Subcutaneous adipose tissue (tissue), 4 donors: ENCODE results near the gene TFDP2. TPM values are rescaled to one million over a fixed set of nuclear protein-coding genes. Genes with fewer than 3 reads are reported as not detected.

Experiments
- total RNA-seq, 4 donors: library from RNA; depleted of rRNA; stranded (reverse); fragments of >200 nt; gene quantifications; one replicate each; pipeline ENCODE4 v1.1.0, GENCODE V29; 2016
- TF ChIP-seq, protein P1 (sequence below): fragments of 450-650 bp; IDR thresholded peaks from one replicate; pipeline ENCODE4 v1.5.1; 2016; ENCODE audit warnings: low read depth, mild to moderate bottlenecking, control low read depth, antibody characterized with exemption, moderate library complexity

Gene TFDP2
- total RNA-seq, 4 donors from 2014 or later: 56.4 to 238 (median 87.4) TPM

GRCh38 chr3:142033292-142033691 is 116.1 kb downstream of the TFDP2 start:
- TF ChIP-seq, protein P1, sequence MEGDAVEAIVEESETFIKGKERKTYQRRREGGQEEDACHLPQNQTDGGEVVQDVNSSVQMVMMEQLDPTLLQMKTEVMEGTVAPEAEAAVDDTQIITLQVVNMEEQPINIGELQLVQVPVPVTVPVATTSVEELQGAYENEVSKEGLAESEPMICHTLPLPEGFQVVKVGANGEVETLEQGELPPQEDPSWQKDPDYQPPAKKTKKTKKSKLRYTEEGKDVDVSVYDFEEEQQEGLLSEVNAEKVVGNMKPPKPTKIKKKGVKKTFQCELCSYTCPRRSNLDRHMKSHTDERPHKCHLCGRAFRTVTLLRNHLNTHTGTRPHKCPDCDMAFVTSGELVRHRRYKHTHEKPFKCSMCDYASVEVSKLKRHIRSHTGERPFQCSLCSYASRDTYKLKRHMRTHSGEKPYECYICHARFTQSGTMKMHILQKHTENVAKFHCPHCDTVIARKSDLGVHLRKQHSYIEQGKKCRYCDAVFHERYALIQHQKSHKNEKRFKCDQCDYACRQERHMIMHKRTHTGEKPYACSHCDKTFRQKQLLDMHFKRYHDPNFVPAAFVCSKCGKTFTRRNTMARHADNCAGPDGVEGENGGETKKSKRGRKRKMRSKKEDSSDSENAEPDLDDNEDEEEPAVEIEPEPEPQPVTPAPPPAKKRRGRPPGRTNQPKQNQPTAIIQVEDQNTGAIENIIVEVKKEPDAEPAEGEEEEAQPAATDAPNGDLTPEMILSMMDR: no peak

DNA sequence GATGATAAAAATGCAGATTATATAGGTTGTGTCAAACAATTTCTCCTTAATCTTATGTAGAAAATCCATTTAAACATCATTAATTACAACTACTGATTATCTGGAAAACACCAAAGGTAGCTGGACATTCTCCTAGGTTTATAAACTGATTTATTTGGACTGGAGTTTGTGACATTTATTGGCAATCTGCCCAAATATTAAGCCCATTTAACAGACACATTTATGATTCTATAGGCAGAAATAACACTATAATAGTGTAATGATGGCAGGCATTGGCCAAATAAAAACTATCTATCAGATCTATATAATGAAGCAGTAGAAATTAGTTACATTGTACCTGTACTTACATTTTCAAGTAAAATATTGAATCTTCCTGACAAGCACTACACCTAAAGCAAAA is 117.8 kb downstream of the TFDP2 start:
- TF ChIP-seq, protein P1: no peak

GRCh38 chr3:142029791-142030190 is 119.6 kb downstream of the TFDP2 start:
- TF ChIP-seq, protein P1: no peak

DNA sequence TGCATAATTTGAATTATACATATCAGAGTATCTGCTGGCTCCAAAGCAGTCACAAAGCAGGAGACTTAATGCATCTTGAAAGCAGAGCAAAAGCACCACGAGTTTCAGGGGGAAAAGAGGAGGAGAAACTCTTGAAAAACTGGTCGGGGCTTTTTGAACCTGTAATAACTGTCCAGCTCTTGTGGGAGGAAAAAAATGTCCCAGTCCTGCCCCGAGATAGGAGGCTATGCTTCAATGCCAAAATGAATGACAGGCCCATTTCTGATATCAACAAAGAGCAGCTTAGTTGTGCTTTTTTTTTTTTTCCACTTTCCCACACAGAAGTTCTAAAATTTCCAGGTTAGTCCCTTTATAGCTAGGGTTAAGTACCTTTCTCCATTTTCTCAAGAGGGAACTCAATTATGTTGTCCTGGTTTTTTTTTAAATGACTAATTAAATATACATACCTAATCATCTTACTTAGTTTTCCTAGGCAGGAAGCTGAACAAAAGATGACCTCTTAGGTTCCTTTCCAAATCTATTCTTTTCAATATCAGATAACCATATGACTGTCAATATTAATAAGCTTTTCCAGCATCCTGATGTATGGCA is 120.2 kb downstream of the TFDP2 start:
- TF ChIP-seq, protein P1: no peak

GRCh38 chr3:142028243-142028777 is 121.0 kb downstream of the TFDP2 start:
- TF ChIP-seq, protein P1: no peak

DNA sequence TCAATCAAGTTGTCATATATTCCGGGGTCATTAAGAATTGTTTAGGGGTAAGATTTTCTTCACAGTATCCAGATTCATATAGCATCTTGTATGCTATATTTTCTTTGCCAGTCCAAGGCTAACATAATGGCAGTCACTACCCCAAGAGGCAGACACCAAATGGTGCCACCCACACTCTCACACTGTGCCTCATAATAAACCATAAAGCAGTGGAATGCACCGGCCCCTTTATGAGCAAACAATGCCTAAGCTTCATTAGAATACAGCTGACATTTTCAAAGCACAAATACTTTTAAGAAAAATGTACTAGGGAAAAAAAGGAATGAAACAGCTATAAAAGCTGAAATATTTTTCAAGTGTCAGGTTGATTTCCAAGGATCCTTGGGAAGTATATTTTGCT is 121.6 kb downstream of the TFDP2 start:
- TF ChIP-seq, protein P1: no peak

- TF ChIP-seq, protein P1: no peak
Observed at GRCh38 chr3:142027300-142027699, 122.0 kb downstream of the TFDP2 start.
